PFSK-1 (cell line): ENCODE results near the gene KDM7A.
A peak's percentile ranks its signal among the peaks of the same experiment; 100 is the strongest.

Experiments
- FOXP2 ChIP-seq: optimal IDR thresholded peaks from 2 replicates; pipeline ENCODE3; 2011; ENCODE audit warnings: borderline replicate concordance, control low read depth, inconsistent platforms; ENCODE audit not compliant: insufficient read depth; ENCODE audit errors: extremely low read length, extremely low read depth
- POLR2AphosphoS5 ChIP-seq: IDR thresholded peaks from 2 replicates; pipeline ENCODE4 v1.6.1; 2012; ENCODE audit warnings: low read depth, mild to moderate bottlenecking, control low read depth, low read length, moderate library complexity
- REST ChIP-seq, 2 experiments: IDR thresholded peaks; 2 replicates each; pipeline versions ENCODE4 v1.6.1 to v1.8.0; 2011 to 2012; ENCODE audit warnings: low read depth in 2 of 2, low read length in 2 of 2, control low read depth in 1 of 2, inconsistent platforms in 1 of 2, mild to moderate bottlenecking in 1 of 2, moderate library complexity in 1 of 2; ENCODE audit not compliant: insufficient read depth in 1 of 2
- SIN3A ChIP-seq: IDR thresholded peaks from 2 replicates; pipeline ENCODE4 v1.6.1; 2012; ENCODE audit warnings: mild to moderate bottlenecking, low read length, moderate library complexity, borderline replicate concordance; ENCODE audit not compliant: insufficient read depth
- TAF1 ChIP-seq: IDR thresholded peaks from 2 replicates; pipeline ENCODE4 v1.6.1; 2012; ENCODE audit warnings: low read length, control low read depth, borderline replicate concordance; ENCODE audit not compliant: insufficient read depth

KDM7A gene

DNA sequence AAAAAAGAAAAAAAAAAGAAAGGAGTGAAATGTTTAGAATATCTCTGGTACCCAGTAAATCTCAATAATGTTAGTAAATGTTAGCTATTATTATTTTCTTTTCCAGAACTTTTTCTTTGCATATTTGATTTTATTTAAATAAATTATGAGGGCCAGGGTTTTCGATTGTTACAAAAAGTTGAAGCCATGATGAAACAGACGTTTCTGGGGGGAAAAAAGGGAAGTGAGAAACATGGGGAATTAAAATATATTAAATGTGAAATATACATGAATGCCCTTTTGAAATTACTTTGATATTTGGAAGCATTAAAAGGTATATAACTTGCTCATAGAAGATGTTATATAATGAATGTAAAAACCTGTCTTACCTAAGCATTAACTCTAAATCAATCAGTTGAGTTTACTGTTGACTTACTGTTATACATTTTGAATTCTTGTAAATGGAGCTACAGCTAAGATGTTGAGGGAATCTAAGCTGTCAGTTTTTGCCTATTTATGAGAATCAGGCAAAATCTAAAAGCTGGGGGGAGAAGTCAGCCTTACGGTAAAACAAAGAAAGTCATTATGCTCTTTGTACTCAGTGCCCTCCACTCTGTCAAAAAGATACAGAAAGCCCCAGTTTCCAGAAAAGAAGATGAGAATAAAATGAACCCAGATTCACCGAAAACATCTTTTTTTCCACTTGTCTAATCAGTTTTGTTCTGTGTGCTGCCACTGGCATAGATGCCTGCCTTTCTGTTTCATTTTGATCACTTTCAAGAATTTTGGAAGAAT is 30.0 kb upstream of the KDM7A start:
- TF ChIP-seq REST (IDR thresholded peaks at IDR 0.05; ENCODE audit: insufficient read depth in 1 of 2, low read depth in 2 of 2, low read length in 2 of 2) (no peak), POLR2AphosphoS5 (no peak), TAF1 (no peak), SIN3A (no peak), FOXP2 (no peak)

DNA sequence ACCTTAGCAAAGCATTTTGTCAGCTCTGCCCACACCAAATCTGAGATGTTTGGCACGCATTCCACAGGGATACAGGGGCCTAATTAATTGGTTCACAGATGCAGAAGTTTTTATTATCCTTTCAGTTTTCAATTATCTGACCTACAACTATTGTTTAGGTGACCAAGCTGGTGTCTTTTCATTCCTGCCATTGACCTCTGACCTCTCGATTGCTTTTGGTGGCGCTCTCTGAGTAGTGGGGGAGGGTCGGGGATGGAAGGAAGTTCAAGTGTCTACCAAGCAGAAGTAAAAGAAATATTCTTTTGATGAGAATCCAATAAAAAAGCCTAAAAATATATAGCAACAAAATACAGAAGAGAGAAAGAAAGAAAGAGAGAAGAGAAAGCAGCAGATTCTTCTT is 28.8 kb upstream of the KDM7A start:
- TF ChIP-seq POLR2AphosphoS5, result no peak
- no peak for TF ChIP-seq REST (IDR thresholded peaks at IDR 0.05; ENCODE audit: insufficient read depth in 1 of 2, low read depth in 2 of 2, low read length in 2 of 2)
- no peak for TF ChIP-seq FOXP2
- no peak for TF ChIP-seq TAF1
- TF ChIP-seq SIN3A, result no peak

- TF ChIP-seq FOXP2 (no peak), TAF1 (no peak), SIN3A (no peak), POLR2AphosphoS5 (no peak), REST (IDR thresholded peaks at IDR 0.05; ENCODE audit: insufficient read depth in 1 of 2, low read depth in 2 of 2, low read length in 2 of 2) (no peak)
These were observed 26.8 kb upstream of the KDM7A start for GRCh38 chr7:140203556-140203955.

GRCh38 chr7:140201393-140201792 is 24.6 kb upstream of the KDM7A start:
- TF ChIP-seq REST (IDR thresholded peaks at IDR 0.05; ENCODE audit: insufficient read depth in 1 of 2, low read depth in 2 of 2, low read length in 2 of 2) (peak; percentile 57 to 84; a peak in 2 of 4 replicates), POLR2AphosphoS5 (no peak)
